Osteoblast (primary cell): ENCODE results near the gene PLCXD3. TPM values are rescaled to one million over a fixed set of nuclear protein-coding genes. Genes with fewer than 3 reads are reported as not detected.

Experiments used
- DNase-seq: peaks from one replicate; pipeline ENCODE4 v3.0.0; 2011; ENCODE audit warnings: low spot score, mixed read lengths; ENCODE audit not compliant: insufficient read length; ENCODE audit errors: missing footprints
- H2AFZ ChIP-seq: 2 replicates; pipeline ENCODE4 v1.6.0; 2011; ENCODE audit warnings: mild to moderate bottlenecking, low read length
- H3K27ac ChIP-seq: 2 replicates; pipeline ENCODE4 v1.5.1; 2011; ENCODE audit warnings: mild to moderate bottlenecking, low read depth, low read length, moderate library complexity
- H3K27me3 ChIP-seq: 2 replicates; pipeline ENCODE4 v1.6.0; 2012; ENCODE audit warnings: mild to moderate bottlenecking, control low read depth, inconsistent platforms, low read length, moderate library complexity; ENCODE audit not compliant: insufficient read depth
- H3K36me3 ChIP-seq: 2 replicates; pipeline ENCODE4 v1.5.1; 2011; ENCODE audit warnings: mild to moderate bottlenecking, low read length, control low read depth, moderate library complexity; ENCODE audit not compliant: insufficient read depth
- H3K4me1 ChIP-seq: 2 replicates; pipeline ENCODE4 v1.5.1; 2011; ENCODE audit warnings: mild to moderate bottlenecking, low read length, control low read depth, moderate library complexity; ENCODE audit not compliant: insufficient read depth
- H3K4me2 ChIP-seq: 2 replicates; pipeline ENCODE4 v1.6.0; 2011; ENCODE audit warnings: mild to moderate bottlenecking, low read length; ENCODE audit not compliant: insufficient read depth
- H3K4me3 ChIP-seq: fragments of 200-600 bp; sonication (generic); 3 replicates; pipeline ENCODE4 v1.5.1; 2012; ENCODE audit warnings: mild to moderate bottlenecking, low read length, inconsistent platforms; ENCODE audit not compliant: insufficient read depth
- H3K79me2 ChIP-seq: 2 replicates; pipeline ENCODE4 v1.6.0; 2012; ENCODE audit warnings: mild to moderate bottlenecking, low read length, control low read depth, inconsistent platforms; ENCODE audit not compliant: insufficient read depth
- H3K9me3 ChIP-seq: 2 replicates; pipeline ENCODE4 v1.5.1; 2011; ENCODE audit warnings: low read depth, low read length, control low read depth
- H4K20me1 ChIP-seq: 2 replicates; pipeline ENCODE4 v1.6.0; 2012; ENCODE audit warnings: mild to moderate bottlenecking, low read length, control low read depth; ENCODE audit not compliant: insufficient read depth
- CTCF ChIP-seq: IDR thresholded peaks from 2 replicates; pipeline ENCODE4 v1.5.1; 2011; ENCODE audit warnings: mild to moderate bottlenecking, low read depth, low read length, moderate library complexity; ENCODE audit errors: extremely low read depth
- total RNA-seq: library from RNA; depleted of rRNA; stranded (reverse); fragments of >200 nt; gene quantifications from 2 replicates; pipeline ENCODE4 v1.2.3, GENCODE V29; 2012

PLCXD3 gene
- total RNA-seq, 1 donor = 0.36 TPM

GRCh38 chr5:41337216-41337615, 173.2 kb downstream of the PLCXD3 start:
- no peaks in the 10 kb centered on the region for H3K36me3 ChIP-seq
- no peaks in the 10 kb centered on the region for H3K9me3 ChIP-seq
- TF ChIP-seq CTCF = no peak
- no peak for DNase-seq
- H3K4me3 ChIP-seq = no peak overlapping the region
- H3K79me2 ChIP-seq = no peaks in the 10 kb centered on the region
- no peak overlapping the region for H3K27ac ChIP-seq
- H3K4me2 ChIP-seq = no peak overlapping the region
- no peaks in the 10 kb centered on the region for H4K20me1 ChIP-seq
- H2AFZ ChIP-seq = no peak overlapping the region
- no peaks in the 10 kb centered on the region for H3K27me3 ChIP-seq
- no peaks in the 10 kb centered on the region for H3K4me1 ChIP-seq

- no peak overlapping the region for H3K4me2 ChIP-seq
- no peaks in the 10 kb centered on the region for H3K27me3 ChIP-seq
- TF ChIP-seq CTCF = no peak
- H4K20me1 ChIP-seq = no peaks in the 10 kb centered on the region
- no peak overlapping the region for H3K4me3 ChIP-seq
- no peaks in the 10 kb centered on the region for H3K9me3 ChIP-seq
- no peaks in the 10 kb centered on the region for H3K36me3 ChIP-seq
- no peak overlapping the region for H2AFZ ChIP-seq
- no peaks in the 10 kb centered on the region for H3K79me2 ChIP-seq
- no peak for DNase-seq
- no peaks in the 10 kb centered on the region for H3K4me1 ChIP-seq
- no peak overlapping the region for H3K27ac ChIP-seq
Observed at GRCh38 chr5:41336471-41336870, 173.9 kb downstream of the PLCXD3 start.

- no peak overlapping the region for H3K4me2 ChIP-seq
- H2AFZ ChIP-seq = no peak overlapping the region
- H3K4me1 ChIP-seq = no peaks in the 10 kb centered on the region
- H3K79me2 ChIP-seq = no peaks in the 10 kb centered on the region
- no peak overlapping the region for H3K27ac ChIP-seq
- H3K4me3 ChIP-seq = no peak overlapping the region
- H3K27me3 ChIP-seq = no peaks in the 10 kb centered on the region
- no peaks in the 10 kb centered on the region for H3K36me3 ChIP-seq
- DNase-seq = no peak
- H3K9me3 ChIP-seq = no peaks in the 10 kb centered on the region
- H4K20me1 ChIP-seq = no peaks in the 10 kb centered on the region
- no peak for TF ChIP-seq CTCF
Observed at GRCh38 chr5:41335596-41336181, 174.7 kb downstream of the PLCXD3 start.

DNA sequence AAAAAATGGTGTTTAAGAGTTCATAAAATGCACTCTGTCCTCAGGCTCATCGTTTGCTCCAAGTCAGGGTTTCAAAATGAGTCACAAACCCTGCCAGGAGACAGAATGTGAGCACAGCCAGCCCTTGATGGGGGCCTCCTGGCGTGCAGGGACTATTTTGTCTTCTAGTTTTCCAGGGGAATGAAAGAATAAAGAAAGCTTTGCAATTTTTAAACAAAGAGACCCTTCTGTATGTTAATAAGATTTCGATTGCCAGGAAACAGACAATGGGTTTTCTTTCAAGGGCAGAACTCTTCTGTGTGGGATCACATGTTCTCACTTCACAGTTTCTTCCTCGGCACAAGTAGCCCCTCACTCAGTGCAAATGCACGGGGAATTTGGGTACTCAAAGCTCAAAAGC, 175.6 kb downstream of the PLCXD3 start:
- no peak overlapping the region for H2AFZ ChIP-seq
- H3K4me3 ChIP-seq = no peak overlapping the region
- H3K9me3 ChIP-seq = no peaks in the 10 kb centered on the region
- H3K4me1 ChIP-seq = no peaks in the 10 kb centered on the region
- DNase-seq = no peak
- H3K36me3 ChIP-seq = no peaks in the 10 kb centered on the region
- H3K4me2 ChIP-seq = no peak overlapping the region
- no peaks in the 10 kb centered on the region for H4K20me1 ChIP-seq
- no peaks in the 10 kb centered on the region for H3K79me2 ChIP-seq
- TF ChIP-seq CTCF = no peak
- H3K27me3 ChIP-seq = no peaks in the 10 kb centered on the region
- H3K27ac ChIP-seq = no peak overlapping the region
